ENCODE measurements around the gene SIX3. TPM values are rescaled to one million over a fixed set of nuclear protein-coding genes. Genes with fewer than 3 reads are reported as not detected.

SIX3 gene
- total and polyA plus RNA-seq, 2 donors (not counting 3 experiments of a cell fraction or from before 2014, with no cell fraction given): not detected

- DNase-seq (ENCODE audit: low read depth, low spot score) (no peak), FAIRE-seq (no peak)
- Histone ChIP-seq H4K20me1 (replicated peaks; ENCODE audit: control insufficient read depth, extremely low read depth, insufficient read depth, low read length) (no peaks in the 10 kb centered on the region), H3K4me2 (ENCODE audit: insufficient read depth, low read length) (no peak overlapping the region), H3K4me3 (replicated peaks in 1 of 3; ENCODE audit: insufficient read depth in 1 of 3, low read depth in 1 of 3, low read length in 3 of 3) (no peak overlapping the region), H3K9me3 (replicated peaks; ENCODE audit: control insufficient read depth, insufficient read depth, low read length) (no peaks in the 10 kb centered on the region), H3K27me3 (ENCODE audit: control insufficient read depth in 2 of 2, insufficient read depth in 2 of 2, low read length in 2 of 2) (peaks cover 84 to 94% of the 10 kb centered on the region in 2 experiments), H3K9ac (replicated peaks; ENCODE audit: extremely low read depth, insufficient read depth, low read length) (no peak overlapping the region), H3K4me1 (ENCODE audit: control insufficient read depth, extremely low read depth, insufficient read depth, low read length) (peaks cover 4% of the 10 kb centered on the region), H3K36me3 (ENCODE audit: control insufficient read depth in 2 of 2, extremely low read depth in 1 of 2, insufficient read depth in 2 of 2, low read length in 2 of 2) (no peaks in the 10 kb centered on the region), H3K27ac (ENCODE audit: insufficient read depth, low read depth, low read length) (no peak overlapping the region), H2AFZ (ENCODE audit: low read depth, low read length) (no peak overlapping the region), H3K9me1 (replicated peaks; ENCODE audit: control insufficient read depth, extremely low read depth, insufficient read depth, low read length) (no peaks in the 10 kb centered on the region), H3K79me2 (ENCODE audit: control insufficient read depth, insufficient read depth, low read length) (no peaks in the 10 kb centered on the region)
- dilution Hi-C loops (cut with MboI; ENCODE audit: extremely low pct_ligation_motif_present, low sequenced_read_pairs) (no loop called here), intact Hi-C loops (cut with micrococcal nuclease) (no loop called here)
- no TSS peak for BruUV-seq (replicated peaks)
- no peak for TF ChIP-seq MYC (IDR thresholded peaks at IDR 0.05; ENCODE audit: low read depth, low read length)
- TF ChIP-seq FOS (IDR thresholded peaks at IDR 0.05; ENCODE audit: borderline replicate concordance, insufficient read depth, low read length): no peak
- TF ChIP-seq MAX (IDR thresholded peaks at IDR 0.05; ENCODE audit: insufficient read depth, insufficient read length): no peak
- TF ChIP-seq EZH2 (IDR thresholded peaks at IDR 0.05; ENCODE audit: borderline replicate concordance, low read depth, low read length, severe bottlenecking): no peak
- TF ChIP-seq JUN (IDR thresholded peaks at IDR 0.05; ENCODE audit: borderline replicate concordance, insufficient read depth, insufficient read length, low read depth): no peak
- TF ChIP-seq GATA2 (IDR thresholded peaks at IDR 0.05; ENCODE audit: insufficient read depth, insufficient read length, low read depth, low read length): no peak
- no peak for TF ChIP-seq POLR2AphosphoS5 (IDR thresholded peaks at IDR 0.05; ENCODE audit: insufficient read depth, low read depth, low read length)
- POLR2A ChIA-PET: no interaction called here
- CTCF ChIA-PET: interaction anchor here (1.0 kb wide), 1 partner anchor 452 kb away, joined by 4 read pairs; no protein-coding TSS in a partner anchor
These were observed 10.2 kb upstream of the SIX3 start for GRCh38 chr2:44931198-44931780.

GRCh38 chr2:44932079-44932478 is 9.4 kb upstream of the SIX3 start:
- CTCF ChIA-PET: interaction anchor here (1.3 kb wide), 1 partner anchor 21 kb away, joined by 4 read pairs; no protein-coding TSS in a partner anchor
- no peaks in the 10 kb centered on the region for H3K36me3 ChIP-seq (ENCODE audit: control insufficient read depth in 2 of 2, extremely low read depth in 1 of 2, insufficient read depth in 2 of 2, low read length in 2 of 2)
- BruUV-seq (replicated peaks): no TSS peak
- H3K4me1 ChIP-seq (ENCODE audit: control insufficient read depth, extremely low read depth, insufficient read depth, low read length): peaks cover 4% of the 10 kb centered on the region
- intact Hi-C loops (cut with micrococcal nuclease): no loop called here
- no peak overlapping the region for H3K4me3 ChIP-seq (replicated peaks in 1 of 3; ENCODE audit: insufficient read depth in 1 of 3, low read depth in 1 of 3, low read length in 3 of 3)
- H3K9me1 ChIP-seq (replicated peaks; ENCODE audit: control insufficient read depth, extremely low read depth, insufficient read depth, low read length): no peaks in the 10 kb centered on the region
- POLR2A ChIA-PET: no interaction called here
- H3K9ac ChIP-seq (replicated peaks; ENCODE audit: extremely low read depth, insufficient read depth, low read length): no peak overlapping the region
- no peak overlapping the region for H3K4me2 ChIP-seq (ENCODE audit: insufficient read depth, low read length)
- H4K20me1 ChIP-seq (replicated peaks; ENCODE audit: control insufficient read depth, extremely low read depth, insufficient read depth, low read length): no peaks in the 10 kb centered on the region
- FAIRE-seq: no peak
- H3K27ac ChIP-seq (ENCODE audit: insufficient read depth, low read depth, low read length): no peak overlapping the region
- dilution Hi-C loops (cut with MboI; ENCODE audit: extremely low pct_ligation_motif_present, low sequenced_read_pairs): no loop called here
- H3K79me2 ChIP-seq (ENCODE audit: control insufficient read depth, insufficient read depth, low read length): no peaks in the 10 kb centered on the region
- TF ChIP-seq EZH2 (IDR thresholded peaks at IDR 0.05; ENCODE audit: borderline replicate concordance, low read depth, low read length, severe bottlenecking): peak; percentile 23
- no peak for TF ChIP-seq MAX (IDR thresholded peaks at IDR 0.05; ENCODE audit: insufficient read depth, insufficient read length)
- no peak for DNase-seq (ENCODE audit: low read depth, low spot score)
- H2AFZ ChIP-seq (ENCODE audit: low read depth, low read length): no peak overlapping the region
- peaks cover 87 to 95% of the 10 kb centered on the region in 2 experiments for H3K27me3 ChIP-seq (ENCODE audit: control insufficient read depth in 2 of 2, insufficient read depth in 2 of 2, low read length in 2 of 2)
- no peaks in the 10 kb centered on the region for H3K9me3 ChIP-seq (replicated peaks; ENCODE audit: control insufficient read depth, insufficient read depth, low read length)
